Activated B cell treated with CpG ODN at 0.5 μM for 24 hours (primary cell): ENCODE data around the gene FLNA. TPM values are rescaled to one million over a fixed set of nuclear protein-coding genes. Genes with fewer than 3 reads are reported as not detected.

ENCODE experiments used
- ATAC-seq: fragments of 200-7000 bp; cut with Tn5 transposase; one replicate; pipeline ENCODE4 v1.10.0; 2021; ENCODE audit warnings: low read depth, mild to moderate bottlenecking, moderate library complexity
- CTCF ChIA-PET: fragments of 350-600 bp; sonication (Branson Sonifier 250); formaldehyde crosslinking; loops from one replicate; lab custom pipeline; 2021; ENCODE audit warnings: antibody characterized with exemption; lab: Charles Lee
- POLR2A ChIA-PET: fragments of 350-600 bp; sonication (Branson Sonifier 250); formaldehyde crosslinking; loops from one replicate; lab custom pipeline; 2021; ENCODE audit warnings: antibody characterized with exemption; lab: Charles Lee
- DNase-seq: peaks from one replicate; pipeline ENCODE4 v3.0.0; 2022
- H3K27ac Mint-ChIP-seq: one replicate; pipeline ENCODE4 v1.8.0; 2020; ENCODE audit warnings: mixed read lengths
- H3K27me3 Mint-ChIP-seq: one replicate; pipeline ENCODE4 v1.8.0; 2021; ENCODE audit warnings: mixed read lengths
- H3K36me3 Mint-ChIP-seq: one replicate; pipeline ENCODE4 v1.8.0; 2021; ENCODE audit warnings: low read depth, mixed read lengths
- H3K4me1 Mint-ChIP-seq: one replicate; pipeline ENCODE4 v1.8.0; 2021; ENCODE audit warnings: mixed read lengths
- H3K4me3 Mint-ChIP-seq: one replicate; pipeline ENCODE4 v1.8.0; 2020; ENCODE audit warnings: mild to moderate bottlenecking, mixed read lengths
- H3K9me3 Mint-ChIP-seq: one replicate; pipeline ENCODE4 v1.8.0; 2020; ENCODE audit warnings: mixed read lengths
- intact Hi-C: fragments of 100-400 bp; cut with micrococcal nuclease; formaldehyde crosslinking; loops from one replicate; pipeline ENCODE4 v1.15.1; 2024
- total RNA-seq: library from RNA; stranded (reverse); gene quantifications from 2 replicates; pipeline ENCODE4 v1.2.3, GENCODE V29; 2022
- TF ChIP-seq, protein P1 (sequence below): fragments of 200-600 bp; IDR thresholded peaks from one replicate; pipeline ENCODE4 v1.8.0; 2022; ENCODE audit warnings: antibody characterized with exemption, mild to moderate bottlenecking

Gene FLNA
- total RNA-seq, 1 donor from 2014 or later, result 679 TPM

DNA sequence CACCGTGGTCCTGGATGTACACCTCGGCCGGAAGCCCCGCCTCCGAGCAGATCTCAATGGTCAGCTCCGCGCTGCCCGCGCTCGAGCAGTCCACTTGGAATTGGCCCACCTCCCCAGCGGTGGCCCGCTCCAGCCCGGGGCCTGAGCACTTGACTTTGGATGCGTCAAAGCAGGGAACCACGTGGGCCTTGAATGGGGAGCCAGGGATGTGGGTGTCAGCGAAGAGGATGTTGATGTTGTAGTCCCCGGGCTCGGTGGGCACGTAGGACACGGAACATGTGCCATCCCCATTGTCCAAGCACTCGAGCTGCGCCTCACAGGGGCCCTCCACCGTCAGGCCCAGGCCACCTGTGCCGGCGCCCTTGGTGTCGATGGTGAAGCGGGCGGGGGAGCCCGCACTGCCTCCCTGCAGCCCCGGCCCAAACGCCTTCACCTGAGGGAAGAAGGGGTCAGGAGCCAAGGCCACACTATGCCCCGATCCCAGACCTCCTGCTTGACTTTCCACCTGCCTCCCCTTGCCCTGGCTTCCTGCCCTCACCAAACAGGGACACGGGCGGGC is 14.2 kb downstream of the FLNA start:
- intact Hi-C loops, result no loop called here
- DNase-seq (no peak), ATAC-seq (no peak)
- Mint-ChIP-seq H3K4me1 (peaks cover 2% of the 10 kb centered on the region), H3K9me3 (no peaks in the 10 kb centered on the region), H3K27me3 (no peaks in the 10 kb centered on the region), H3K36me3 (peaks cover 60% of the 10 kb centered on the region), H3K27ac (no peak overlapping the region), H3K4me3 (no peak overlapping the region)
- TF ChIP-seq, protein P1, sequence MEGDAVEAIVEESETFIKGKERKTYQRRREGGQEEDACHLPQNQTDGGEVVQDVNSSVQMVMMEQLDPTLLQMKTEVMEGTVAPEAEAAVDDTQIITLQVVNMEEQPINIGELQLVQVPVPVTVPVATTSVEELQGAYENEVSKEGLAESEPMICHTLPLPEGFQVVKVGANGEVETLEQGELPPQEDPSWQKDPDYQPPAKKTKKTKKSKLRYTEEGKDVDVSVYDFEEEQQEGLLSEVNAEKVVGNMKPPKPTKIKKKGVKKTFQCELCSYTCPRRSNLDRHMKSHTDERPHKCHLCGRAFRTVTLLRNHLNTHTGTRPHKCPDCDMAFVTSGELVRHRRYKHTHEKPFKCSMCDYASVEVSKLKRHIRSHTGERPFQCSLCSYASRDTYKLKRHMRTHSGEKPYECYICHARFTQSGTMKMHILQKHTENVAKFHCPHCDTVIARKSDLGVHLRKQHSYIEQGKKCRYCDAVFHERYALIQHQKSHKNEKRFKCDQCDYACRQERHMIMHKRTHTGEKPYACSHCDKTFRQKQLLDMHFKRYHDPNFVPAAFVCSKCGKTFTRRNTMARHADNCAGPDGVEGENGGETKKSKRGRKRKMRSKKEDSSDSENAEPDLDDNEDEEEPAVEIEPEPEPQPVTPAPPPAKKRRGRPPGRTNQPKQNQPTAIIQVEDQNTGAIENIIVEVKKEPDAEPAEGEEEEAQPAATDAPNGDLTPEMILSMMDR, result no peak
- CTCF ChIA-PET, result no interaction called here
- POLR2A ChIA-PET, result no interaction called here

DNA sequence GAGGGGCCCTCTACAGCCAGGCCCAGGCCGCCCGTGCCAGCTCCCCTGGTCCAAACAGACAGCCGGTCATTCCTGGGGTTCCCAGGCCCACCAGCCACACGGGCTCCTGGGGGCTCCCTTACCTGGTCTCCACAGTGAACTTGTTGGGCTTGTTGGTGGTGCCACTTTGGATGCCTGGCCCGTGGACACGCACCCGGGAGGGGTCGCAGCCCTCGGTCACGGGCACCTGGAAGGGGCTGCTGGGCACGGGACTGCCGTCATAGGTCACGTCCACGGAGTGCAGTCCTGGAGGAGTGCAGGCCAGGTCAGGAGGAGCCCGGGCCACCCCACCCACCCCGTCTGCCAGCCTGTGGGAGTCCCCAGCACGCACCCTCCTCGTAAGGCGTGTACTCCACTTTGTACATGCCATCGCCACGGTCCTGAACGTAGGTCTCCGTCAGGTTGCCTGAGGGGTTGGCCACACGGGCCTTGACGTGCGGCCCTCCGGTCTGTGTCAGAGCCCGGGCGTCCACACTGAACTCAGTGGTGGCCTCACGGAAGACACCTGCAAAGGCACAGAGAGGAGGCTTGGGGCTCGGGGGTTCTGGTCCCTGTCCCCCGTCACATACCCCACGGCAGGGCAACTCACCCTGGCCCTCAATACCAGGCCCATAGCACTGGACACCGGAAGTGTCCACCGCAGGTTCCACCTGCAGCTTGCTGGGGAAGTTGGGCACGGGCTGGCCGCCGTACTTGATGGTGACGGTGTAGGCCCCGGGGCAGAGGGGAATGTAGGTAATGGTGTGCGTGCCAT is 14.9 kb downstream of the FLNA start:
- intact Hi-C loops, result no loop called here
- ATAC-seq, result no peak
- CTCF ChIA-PET, result no interaction called here
- no peaks in the 10 kb centered on the region for H3K9me3 Mint-ChIP-seq
- TF ChIP-seq, protein P1, result no peak
- peaks cover 57% of the 10 kb centered on the region for H3K36me3 Mint-ChIP-seq
- peaks cover 2% of the 10 kb centered on the region for H3K4me1 Mint-ChIP-seq
- no peak overlapping the region for H3K4me3 Mint-ChIP-seq
- POLR2A ChIA-PET, result no interaction called here
- no peak for DNase-seq
- no peak overlapping the region for H3K27ac Mint-ChIP-seq
- H3K27me3 Mint-ChIP-seq, result no peaks in the 10 kb centered on the region

DNA sequence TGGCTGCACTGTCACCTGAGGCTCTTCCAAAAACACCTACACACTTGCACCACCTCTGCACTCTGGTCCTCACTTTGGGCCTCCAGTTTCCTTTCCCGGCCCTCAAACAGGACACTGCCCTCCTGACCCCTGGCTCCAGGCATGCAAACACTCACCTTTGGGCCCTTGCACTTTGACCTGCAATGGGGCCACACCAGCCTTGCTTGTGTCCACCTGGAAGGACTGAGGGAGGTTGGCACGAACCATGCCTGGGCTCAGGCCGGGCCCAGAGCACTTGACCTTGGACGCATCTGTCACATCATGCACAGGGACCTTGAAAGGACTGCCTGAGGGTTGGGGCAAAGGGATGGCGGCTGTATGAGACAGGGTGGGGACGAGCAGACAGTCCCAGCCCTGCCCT is 15.6 kb downstream of the FLNA start:
- H3K27ac Mint-ChIP-seq, result no peak overlapping the region
- H3K27me3 Mint-ChIP-seq, result no peaks in the 10 kb centered on the region
- H3K9me3 Mint-ChIP-seq, result no peaks in the 10 kb centered on the region
- peaks cover 2% of the 10 kb centered on the region for H3K4me1 Mint-ChIP-seq
- TF ChIP-seq, protein P1, result no peak
- intact Hi-C loops, result no loop called here
- H3K36me3 Mint-ChIP-seq, result peaks cover 54% of the 10 kb centered on the region
- no peak overlapping the region for H3K4me3 Mint-ChIP-seq
- DNase-seq (no peak), ATAC-seq (no peak)
- ChIA-PET CTCF (no interaction called here), POLR2A (no interaction called here)

DNA sequence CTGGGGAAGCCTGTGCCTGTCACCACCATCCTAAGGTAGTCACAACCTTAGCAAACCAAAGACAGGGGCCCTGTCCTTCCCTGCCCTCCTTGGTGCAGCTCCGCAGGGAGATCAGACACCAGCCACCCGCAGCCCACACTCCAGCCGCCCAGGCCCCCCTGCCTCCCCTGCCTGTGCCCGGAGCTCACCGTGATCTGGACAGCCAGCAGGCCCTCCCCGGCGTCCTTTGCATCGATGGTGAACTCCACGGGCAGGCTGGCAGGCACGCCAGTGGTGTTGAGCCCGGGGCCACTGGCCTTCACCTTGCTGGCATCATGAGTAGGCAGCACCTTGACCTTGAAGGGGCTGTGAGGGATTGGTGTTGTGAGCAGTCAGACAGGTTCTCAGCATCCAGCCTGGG is 16.4 kb downstream of the FLNA start:
- TF ChIP-seq, protein P1, result no peak
- Mint-ChIP-seq H3K27me3 (no peaks in the 10 kb centered on the region), H3K36me3 (peaks cover 59% of the 10 kb centered on the region), H3K4me1 (peaks cover 2% of the 10 kb centered on the region), H3K9me3 (no peaks in the 10 kb centered on the region), H3K27ac (no peak overlapping the region), H3K4me3 (no peak overlapping the region)
- DNase-seq, result no peak
- intact Hi-C loops, result no loop called here
- ChIA-PET POLR2A (interaction anchor here (0.6 to 1.3 kb wide), 2 partner anchors 13 to 18 kb away, joined by 4 to 11 read pairs; no protein-coding TSS in a partner anchor), CTCF (no interaction called here)
- no peak for ATAC-seq

DNA sequence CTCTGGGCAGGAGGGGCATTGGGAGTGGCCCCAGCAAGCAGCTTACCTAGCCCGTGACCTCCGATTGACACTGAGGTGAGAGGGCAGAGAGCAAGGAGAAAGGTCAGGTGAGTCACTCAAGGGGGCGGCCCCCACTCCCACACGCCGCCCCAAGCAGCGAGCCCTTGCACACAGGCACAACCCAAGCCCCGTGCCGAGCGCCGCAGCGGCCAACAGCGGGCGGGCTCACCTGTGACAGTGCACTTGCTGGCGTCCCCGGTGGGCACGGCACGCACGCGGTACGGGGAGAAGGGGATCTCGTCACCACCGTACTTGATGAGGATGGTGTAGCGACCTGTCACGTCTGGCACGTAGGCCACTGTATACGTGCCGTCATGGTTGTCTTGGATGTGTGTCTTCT is 17.2 kb downstream of the FLNA start:
- Mint-ChIP-seq H3K9me3 (no peaks in the 10 kb centered on the region), H3K4me1 (peaks cover 3% of the 10 kb centered on the region), H3K4me3 (no peak overlapping the region), H3K36me3 (peaks cover 55% of the 10 kb centered on the region), H3K27ac (no peak overlapping the region), H3K27me3 (no peaks in the 10 kb centered on the region)
- POLR2A ChIA-PET, result interaction anchor here (1.3 kb wide), 1 partner anchor 14 kb away, joined by 11 read pairs; no protein-coding TSS in a partner anchor
- DNase-seq, result no peak
- ATAC-seq, result no peak
- CTCF ChIA-PET, result no interaction called here
- TF ChIP-seq, protein P1, result no peak
- intact Hi-C loops, result no loop called here
